ENCODE results near the gene DUSP3. TPM values are rescaled to one million over a fixed set of nuclear protein-coding genes. Genes with fewer than 3 reads are reported as not detected.

Gene DUSP3
- polyA plus RNA-seq, 1 donor, result 68.7 TPM

- peaks cover 9% of the 10 kb centered on the region for H3K4me1 ChIP-seq (ENCODE audit: control insufficient read depth, insufficient read depth, low read length)
- H3K27ac ChIP-seq (ENCODE audit: low read length), result no peak overlapping the region
- no peak overlapping the region for H3K4me3 ChIP-seq (ENCODE audit: low read length)
- peaks cover 8% of the 10 kb centered on the region for H3K27me3 ChIP-seq (ENCODE audit: control insufficient read depth, insufficient read depth, low read length)
- DNase-seq, result no peak
- WGBS (ENCODE audit: insufficient coverage, low lambda C conversion rate), result no CpG with 5 or more reads among the region's 5 CpGs
- H3K9me3 ChIP-seq (ENCODE audit: control insufficient read depth, low read depth, low read length), result peaks cover 3% of the 10 kb centered on the region
- no peaks in the 10 kb centered on the region for H3K36me3 ChIP-seq (ENCODE audit: control insufficient read depth, insufficient read depth, low read length)
Observed at GRCh38 chr17:43784628-43785101, 5.9 kb upstream of the DUSP3 start.

- Histone ChIP-seq H3K4me1 (ENCODE audit: control insufficient read depth, insufficient read depth, low read length) (peaks cover 15% of the 10 kb centered on the region), H3K27me3 (ENCODE audit: control insufficient read depth, insufficient read depth, low read length) (peaks cover 8% of the 10 kb centered on the region), H3K36me3 (ENCODE audit: control insufficient read depth, insufficient read depth, low read length) (no peaks in the 10 kb centered on the region), H3K27ac (ENCODE audit: low read length) (no peak overlapping the region), H3K9me3 (ENCODE audit: control insufficient read depth, low read depth, low read length) (no peaks in the 10 kb centered on the region), H3K4me3 (ENCODE audit: low read length) (no peak overlapping the region)
- WGBS (ENCODE audit: insufficient coverage, low lambda C conversion rate), result no CpG with 5 or more reads among the region's 2 CpGs
- DNase-seq, result no peak
Observed at GRCh38 chr17:43784068-43784467, 5.3 kb upstream of the DUSP3 start.

DNA sequence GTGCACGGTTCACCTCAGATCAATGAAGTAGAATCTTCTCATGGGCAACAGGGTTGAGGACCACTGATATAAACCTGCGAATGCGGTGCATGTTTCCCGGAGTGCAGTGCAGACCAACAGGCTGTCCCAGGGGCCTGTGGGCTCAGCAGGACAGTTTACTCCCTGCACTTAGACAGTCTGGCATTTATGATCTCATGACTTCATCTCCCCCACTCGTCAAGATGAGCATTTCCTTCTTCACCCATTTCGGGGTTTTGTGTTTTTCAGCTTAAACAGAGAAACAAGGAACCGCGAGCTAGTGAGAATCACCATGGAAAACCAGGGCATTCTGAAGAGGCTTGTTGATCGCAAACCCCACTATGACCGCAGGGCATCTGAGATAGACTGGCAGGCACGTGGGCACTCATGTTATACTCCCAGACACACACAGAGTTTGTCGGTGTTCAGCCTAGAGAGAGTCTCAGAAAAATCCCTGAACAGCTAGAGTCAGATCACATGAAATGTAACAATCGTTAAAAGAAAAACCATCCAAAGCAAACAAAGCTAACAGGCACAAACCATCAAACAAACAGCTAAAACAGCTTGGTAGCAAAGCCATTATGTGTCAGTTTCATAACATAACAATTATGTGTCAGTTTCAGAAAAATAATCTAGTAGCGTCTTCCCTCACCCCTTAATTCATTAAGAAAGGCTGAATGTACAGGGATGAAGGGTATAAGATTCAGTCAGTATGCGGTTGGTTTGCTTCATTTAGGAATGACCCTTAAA is 4.3 kb upstream of the DUSP3 start:
- Histone ChIP-seq H3K27ac (ENCODE audit: low read length) (no peak overlapping the region), H3K27me3 (ENCODE audit: control insufficient read depth, insufficient read depth, low read length) (peaks cover 8% of the 10 kb centered on the region), H3K36me3 (ENCODE audit: control insufficient read depth, insufficient read depth, low read length) (no peaks in the 10 kb centered on the region), H3K4me1 (ENCODE audit: control insufficient read depth, insufficient read depth, low read length) (peaks cover 16% of the 10 kb centered on the region), H3K4me3 (ENCODE audit: low read length) (no peak overlapping the region), H3K9me3 (ENCODE audit: control insufficient read depth, low read depth, low read length) (no peaks in the 10 kb centered on the region)
- no peak for DNase-seq
- WGBS (ENCODE audit: insufficient coverage, low lambda C conversion rate), result 80% methylated on average over 1 of the region's 15 CpGs

DNA sequence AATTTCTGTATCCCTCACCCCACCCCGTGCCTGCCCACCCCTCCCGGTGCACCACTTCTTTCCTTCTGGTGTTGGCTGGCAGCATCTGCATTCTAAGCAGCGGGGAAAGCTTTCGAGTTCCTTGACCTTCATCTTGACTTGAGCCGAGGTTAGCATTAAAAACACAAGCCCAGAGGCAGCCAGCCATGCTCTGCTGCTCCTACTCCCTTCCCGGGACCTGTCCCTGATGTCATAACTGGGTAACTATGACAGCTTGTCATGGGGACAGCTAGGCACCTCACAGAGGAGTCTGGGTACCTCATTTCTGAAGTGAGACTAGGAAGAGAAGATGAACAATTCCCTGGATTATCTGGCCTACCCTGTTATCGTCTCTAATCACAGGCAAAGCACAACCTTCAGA is 1.4 kb upstream of the DUSP3 start, which contains the start of gene CFAP97D1:
Gene CFAP97D1 (plus strand): TSS at position 301 of the 400 bp plus-strand sequence. CDS start 28 bp downstream, at position 329.
- H3K27ac ChIP-seq (ENCODE audit: low read length), result peak within 1 kb of the TSS; percentile 77
- no peak for DNase-seq
- peak within 1 kb of the TSS; percentile 74 for H3K4me3 ChIP-seq (ENCODE audit: low read length)
- no peaks in the 10 kb centered on the region for H3K9me3 ChIP-seq (ENCODE audit: control insufficient read depth, low read depth, low read length)
- H3K27me3 ChIP-seq (ENCODE audit: control insufficient read depth, insufficient read depth, low read length), result peaks cover 8% of the 10 kb centered on the region
- peaks cover 19% of the 10 kb centered on the region for H3K36me3 ChIP-seq (ENCODE audit: control insufficient read depth, insufficient read depth, low read length)
- WGBS (ENCODE audit: insufficient coverage, low lambda C conversion rate), result 27% methylated on average over 2 of the region's 7 CpGs
- H3K4me1 ChIP-seq (ENCODE audit: control insufficient read depth, insufficient read depth, low read length), result peaks cover 21% of the 10 kb centered on the region

GRCh38 chr17:43779145-43780125 is 658 bp upstream of the DUSP3 start:
- H3K27ac ChIP-seq (ENCODE audit: low read length), result peak overlapping the region; percentile 77
- WGBS (ENCODE audit: insufficient coverage, low lambda C conversion rate), result 40% methylated on average over 3 of the region's 26 CpGs
- peaks cover 26% of the 10 kb centered on the region for H3K36me3 ChIP-seq (ENCODE audit: control insufficient read depth, insufficient read depth, low read length)
- H3K9me3 ChIP-seq (ENCODE audit: control insufficient read depth, low read depth, low read length), result no peaks in the 10 kb centered on the region
- H3K4me3 ChIP-seq (ENCODE audit: low read length), result peak overlapping the region; percentile 74
- no peak for DNase-seq
- H3K4me1 ChIP-seq (ENCODE audit: control insufficient read depth, insufficient read depth, low read length), result peaks cover 21% of the 10 kb centered on the region
- H3K27me3 ChIP-seq (ENCODE audit: control insufficient read depth, insufficient read depth, low read length), result peaks cover 8% of the 10 kb centered on the region

GRCh38 chr17:43774304-43775250 is 4.2 kb downstream of the DUSP3 start:
- peaks cover 67% of the 10 kb centered on the region for H3K36me3 ChIP-seq (ENCODE audit: control insufficient read depth, insufficient read depth, low read length)
- no peak for DNase-seq
- WGBS (ENCODE audit: insufficient coverage, low lambda C conversion rate), result no CpG with 5 or more reads among the region's 16 CpGs
- no peak overlapping the region for H3K4me3 ChIP-seq (ENCODE audit: low read length)
- no peak overlapping the region for H3K27ac ChIP-seq (ENCODE audit: low read length)
- no peaks in the 10 kb centered on the region for H3K9me3 ChIP-seq (ENCODE audit: control insufficient read depth, low read depth, low read length)
- H3K4me1 ChIP-seq (ENCODE audit: control insufficient read depth, insufficient read depth, low read length), result peaks cover 11% of the 10 kb centered on the region
- H3K27me3 ChIP-seq (ENCODE audit: control insufficient read depth, insufficient read depth, low read length), result no peaks in the 10 kb centered on the region

DNA sequence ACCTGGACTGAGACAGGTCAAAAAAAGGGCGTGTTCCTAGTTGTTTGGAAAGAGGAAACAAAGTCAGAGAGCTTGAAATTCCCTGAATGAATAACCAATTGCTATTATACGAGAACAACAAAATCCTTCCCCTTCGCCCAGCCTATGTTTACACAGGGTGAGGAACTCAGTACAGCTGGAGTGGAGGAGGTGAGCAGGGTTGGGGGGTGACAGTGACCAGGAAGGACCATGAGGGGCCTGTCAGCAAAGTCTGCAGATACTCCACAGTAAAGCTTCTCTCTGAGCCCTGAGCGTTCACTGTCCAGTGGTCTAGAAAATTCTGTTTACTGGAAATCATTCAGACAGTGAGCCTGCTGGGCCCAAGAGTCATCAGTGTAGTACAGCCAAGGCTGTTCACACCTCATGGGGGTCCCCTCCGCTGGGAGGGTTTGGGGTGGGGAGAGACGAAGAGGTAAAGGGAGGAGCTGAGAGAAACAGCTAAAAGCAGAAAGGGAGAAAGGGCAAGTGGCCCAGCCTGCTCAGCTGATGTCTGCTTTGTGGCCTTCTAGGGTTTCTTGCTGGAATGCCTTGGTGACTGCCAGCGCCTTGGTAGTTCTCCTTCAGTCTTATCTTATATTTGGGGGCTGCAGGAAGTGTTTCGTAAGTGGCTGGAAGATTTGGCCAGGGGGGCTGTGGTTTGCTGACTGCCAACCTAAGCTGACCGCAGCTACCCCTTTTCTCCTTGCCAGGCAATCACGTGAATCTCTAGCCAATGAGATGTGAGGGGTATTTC is 5.7 kb downstream of the DUSP3 start:
- Histone ChIP-seq H3K36me3 (ENCODE audit: control insufficient read depth, insufficient read depth, low read length) (peaks cover 82% of the 10 kb centered on the region), H3K4me1 (ENCODE audit: control insufficient read depth, insufficient read depth, low read length) (peaks cover 5% of the 10 kb centered on the region), H3K9me3 (ENCODE audit: control insufficient read depth, low read depth, low read length) (no peaks in the 10 kb centered on the region), H3K27me3 (ENCODE audit: control insufficient read depth, insufficient read depth, low read length) (no peaks in the 10 kb centered on the region), H3K27ac (ENCODE audit: low read length) (no peak overlapping the region), H3K4me3 (ENCODE audit: low read length) (no peak overlapping the region)
- WGBS (ENCODE audit: insufficient coverage, low lambda C conversion rate), result no CpG with 5 or more reads among the region's 10 CpGs
- no peak for DNase-seq

DNA sequence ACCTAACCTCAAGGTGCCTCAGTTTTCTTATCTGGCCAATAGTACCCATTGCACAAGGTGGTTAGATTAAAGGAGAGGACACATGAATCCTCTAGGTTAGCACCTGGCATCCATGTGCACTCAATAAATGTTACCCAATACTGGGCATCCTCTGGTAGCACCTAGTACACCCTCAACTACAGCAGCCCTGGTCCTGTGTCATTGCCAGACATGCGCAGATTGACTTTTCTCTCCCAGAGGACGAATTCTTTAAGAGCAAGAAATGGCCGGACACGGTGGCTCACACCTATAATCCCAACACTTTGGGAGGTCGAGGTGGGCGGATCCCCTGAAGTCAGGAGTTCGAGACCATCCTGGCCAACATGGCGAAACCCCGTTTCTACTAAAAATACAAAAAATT is 7.3 kb downstream of the DUSP3 start:
- WGBS (ENCODE audit: insufficient coverage, low lambda C conversion rate), result no CpG with 5 or more reads among the region's 9 CpGs
- DNase-seq, result no peak
- no peak overlapping the region for H3K27ac ChIP-seq (ENCODE audit: low read length)
- no peak overlapping the region for H3K4me3 ChIP-seq (ENCODE audit: low read length)
- no peaks in the 10 kb centered on the region for H3K4me1 ChIP-seq (ENCODE audit: control insufficient read depth, insufficient read depth, low read length)
- no peaks in the 10 kb centered on the region for H3K9me3 ChIP-seq (ENCODE audit: control insufficient read depth, low read depth, low read length)
- no peaks in the 10 kb centered on the region for H3K27me3 ChIP-seq (ENCODE audit: control insufficient read depth, insufficient read depth, low read length)
- peaks cover 85% of the 10 kb centered on the region for H3K36me3 ChIP-seq (ENCODE audit: control insufficient read depth, insufficient read depth, low read length)

- no peak for DNase-seq
- H3K4me3 ChIP-seq (ENCODE audit: low read length), result no peak overlapping the region
- no peak overlapping the region for H3K27ac ChIP-seq (ENCODE audit: low read length)
- no peaks in the 10 kb centered on the region for H3K4me1 ChIP-seq (ENCODE audit: control insufficient read depth, insufficient read depth, low read length)
- WGBS (ENCODE audit: insufficient coverage, low lambda C conversion rate), result no CpG with 5 or more reads among the region's 2 CpGs
- H3K9me3 ChIP-seq (ENCODE audit: control insufficient read depth, low read depth, low read length), result no peaks in the 10 kb centered on the region
- H3K36me3 ChIP-seq (ENCODE audit: control insufficient read depth, insufficient read depth, low read length), result peaks cover 81% of the 10 kb centered on the region
- no peaks in the 10 kb centered on the region for H3K27me3 ChIP-seq (ENCODE audit: control insufficient read depth, insufficient read depth, low read length)
Observed at GRCh38 chr17:43770957-43771356, 7.8 kb downstream of the DUSP3 start.

All from large intestine (tissue), 3 donors.